HG02571 (cell line): ENCODE measurements around the gene CGNL1.

Experiments
- ATAC-seq: cut with Tn5 transposase; IDR thresholded peaks from one replicate; pipeline ENCODE4 v1.9.1; 2021; ENCODE audit warnings: mild to moderate bottlenecking, moderate library complexity; ENCODE audit not compliant: unreplicated experiment

The CGNL1 gene

DNA sequence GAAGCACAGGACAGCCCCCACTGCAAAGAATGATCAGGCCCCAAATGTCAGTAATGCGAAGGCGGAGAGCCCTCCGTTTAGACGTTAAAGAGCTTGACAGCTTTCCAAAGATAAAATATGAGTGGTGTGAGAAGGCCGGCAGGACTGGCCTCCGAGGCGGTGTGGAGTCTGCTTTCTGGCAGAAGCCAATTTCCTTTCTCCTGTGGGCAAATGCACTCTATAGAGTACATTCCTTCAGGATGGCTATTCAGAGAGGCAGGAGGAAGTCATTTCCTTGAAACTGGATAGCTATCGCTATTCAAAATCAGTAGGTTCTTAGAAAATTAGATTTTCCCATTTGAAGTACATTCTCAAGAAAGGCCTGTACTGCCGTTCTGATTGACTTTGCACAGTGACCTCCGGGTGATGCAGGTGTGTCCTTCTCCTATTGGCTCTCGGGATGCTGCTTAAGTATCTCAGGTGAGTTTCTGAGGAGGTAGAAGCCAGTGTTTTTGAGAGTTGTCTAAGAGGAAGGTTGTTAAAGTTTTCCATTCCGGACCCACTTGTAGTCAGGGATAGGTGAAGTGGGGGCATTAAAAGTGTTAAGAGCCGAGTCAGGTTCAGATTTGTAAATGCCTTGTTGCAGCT lies 142.6 kb downstream of the CGNL1 start:
- ATAC-seq: no peak

DNA sequence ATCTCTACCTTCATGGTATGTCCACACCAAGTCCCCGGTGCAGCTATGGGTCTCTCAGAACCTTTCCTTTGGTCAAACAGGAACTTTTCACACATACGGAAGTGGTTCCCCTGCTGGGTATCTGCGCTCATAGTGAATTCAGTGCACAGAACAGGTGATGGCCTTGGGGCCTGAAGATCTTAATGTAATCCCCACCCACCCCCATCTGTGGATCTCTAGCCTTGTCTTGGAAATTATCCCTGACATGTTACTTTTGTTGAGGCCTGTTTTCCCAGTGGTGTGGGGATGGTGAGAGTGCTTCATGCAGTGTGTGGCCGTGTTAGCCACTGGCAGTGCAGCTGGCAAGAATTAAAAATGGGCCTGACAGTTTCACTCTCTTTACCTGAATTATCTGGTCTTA lies 143.5 kb downstream of the CGNL1 start:
- no peak for ATAC-seq

DNA sequence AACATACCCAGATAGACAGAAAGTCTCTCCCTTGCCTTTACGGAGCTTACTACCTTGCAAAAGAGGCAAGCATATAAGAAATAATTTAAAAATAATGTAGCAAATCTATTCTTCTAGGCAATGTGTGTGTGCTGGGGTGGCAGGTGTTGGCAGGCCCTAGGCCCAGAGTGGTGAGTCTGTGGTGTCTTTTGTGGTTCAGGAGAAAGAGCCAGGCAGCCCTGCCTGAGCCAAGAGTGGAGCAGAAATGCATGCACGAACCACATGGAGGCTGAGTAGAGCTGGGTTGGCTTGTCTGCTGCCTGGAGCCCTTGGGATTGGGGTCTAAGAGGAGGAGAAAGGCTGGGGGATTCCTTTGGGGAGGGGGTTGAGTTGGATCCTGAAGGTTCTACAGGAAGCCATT lies 145.2 kb downstream of the CGNL1 start:
- no peak for ATAC-seq

- ATAC-seq: no peak
Measured at GRCh38 chr15:57522148-57522547, 145.8 kb downstream of the CGNL1 start.

GRCh38 chr15:57525581-57525980 lies 149.3 kb downstream of the CGNL1 start:
- ATAC-seq: no peak

GRCh38 chr15:57526076-57526475 lies 149.8 kb downstream of the CGNL1 start:
- no peak for ATAC-seq

DNA sequence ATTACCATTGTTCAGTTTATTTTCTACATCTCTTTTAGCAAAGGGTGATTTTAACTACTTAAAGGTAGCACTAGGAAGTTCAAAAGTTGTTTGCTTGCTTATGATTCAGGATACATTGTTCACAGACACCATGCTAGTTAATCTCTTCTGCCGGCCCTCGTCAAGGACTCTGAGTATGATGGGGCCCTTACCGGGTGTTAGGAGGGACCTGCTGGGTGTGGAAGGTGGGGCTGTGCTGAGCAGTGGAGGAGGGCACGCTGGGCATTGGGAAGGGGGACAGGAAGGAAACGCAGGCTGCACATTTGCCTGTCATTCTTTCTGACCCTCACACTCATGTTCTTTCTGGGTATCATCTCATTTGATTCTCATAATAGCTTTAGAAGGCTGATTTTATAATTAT lies 150.3 kb downstream of the CGNL1 start:
- ATAC-seq: no peak

DNA sequence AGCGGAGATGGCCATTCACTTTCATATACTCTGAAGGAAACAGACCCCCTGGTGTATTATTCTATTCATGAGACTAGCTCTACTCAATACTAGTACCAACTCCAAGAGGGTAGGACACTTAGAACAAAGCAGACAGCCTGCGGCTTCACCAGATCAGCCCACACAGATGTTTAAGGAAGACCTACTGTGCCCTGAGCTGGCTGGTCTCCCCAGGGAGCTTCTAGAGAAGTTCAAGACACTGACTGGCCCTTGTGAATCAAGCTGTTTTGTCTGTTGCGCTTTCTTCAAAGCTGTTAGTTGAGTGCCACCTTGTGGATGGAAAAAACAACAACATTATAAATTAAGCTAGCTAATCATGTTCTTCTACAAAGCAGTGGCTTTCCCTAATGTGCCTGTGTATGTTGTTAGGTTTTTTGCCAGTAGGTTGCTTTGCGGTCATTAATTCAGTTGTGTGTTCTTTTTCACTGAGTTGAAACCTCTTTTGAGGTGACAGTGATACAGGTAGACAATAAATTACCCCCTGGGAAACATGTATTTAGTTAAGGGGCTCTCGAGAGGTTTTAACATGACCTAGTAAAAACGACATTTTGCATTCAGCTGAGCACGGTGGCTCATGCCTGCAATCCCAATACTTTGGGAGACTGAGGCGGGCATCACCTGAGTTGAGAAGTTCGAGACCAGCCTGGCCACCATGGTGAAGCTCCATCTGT lies 151.2 kb downstream of the CGNL1 start:
- no peak for ATAC-seq

DNA sequence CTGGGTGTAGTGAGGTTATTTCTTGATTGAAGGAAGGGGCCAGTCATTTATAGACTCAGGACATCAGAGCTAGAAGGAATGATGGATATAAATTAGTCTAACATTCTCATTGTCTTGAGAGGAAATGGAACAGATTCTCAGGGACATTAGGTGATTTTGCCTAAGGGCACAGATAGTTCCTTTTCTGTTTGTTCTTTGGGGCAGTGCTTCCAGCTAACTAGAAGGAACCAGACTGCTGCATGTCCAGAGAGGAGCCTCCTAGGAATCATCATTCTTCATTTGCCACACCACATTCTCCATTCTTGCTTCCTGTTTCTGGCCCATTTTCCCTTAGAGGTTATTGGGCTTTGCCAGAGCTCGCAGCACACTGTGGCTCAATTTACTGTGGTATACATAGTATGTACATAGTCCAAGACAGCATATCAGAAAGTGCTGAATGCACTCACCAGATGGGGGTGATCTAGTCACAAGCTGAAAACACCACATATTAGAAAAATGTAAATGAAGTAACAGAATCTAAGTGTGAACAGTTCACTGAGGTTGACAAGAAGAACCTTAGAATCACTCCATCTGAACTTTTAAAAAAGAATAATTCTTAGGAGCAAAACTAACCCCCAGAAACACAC lies 152.7 kb downstream of the CGNL1 start:
- no peak for ATAC-seq

GRCh38 chr15:57529748-57530147 lies 153.4 kb downstream of the CGNL1 start:
- ATAC-seq: no peak

DNA sequence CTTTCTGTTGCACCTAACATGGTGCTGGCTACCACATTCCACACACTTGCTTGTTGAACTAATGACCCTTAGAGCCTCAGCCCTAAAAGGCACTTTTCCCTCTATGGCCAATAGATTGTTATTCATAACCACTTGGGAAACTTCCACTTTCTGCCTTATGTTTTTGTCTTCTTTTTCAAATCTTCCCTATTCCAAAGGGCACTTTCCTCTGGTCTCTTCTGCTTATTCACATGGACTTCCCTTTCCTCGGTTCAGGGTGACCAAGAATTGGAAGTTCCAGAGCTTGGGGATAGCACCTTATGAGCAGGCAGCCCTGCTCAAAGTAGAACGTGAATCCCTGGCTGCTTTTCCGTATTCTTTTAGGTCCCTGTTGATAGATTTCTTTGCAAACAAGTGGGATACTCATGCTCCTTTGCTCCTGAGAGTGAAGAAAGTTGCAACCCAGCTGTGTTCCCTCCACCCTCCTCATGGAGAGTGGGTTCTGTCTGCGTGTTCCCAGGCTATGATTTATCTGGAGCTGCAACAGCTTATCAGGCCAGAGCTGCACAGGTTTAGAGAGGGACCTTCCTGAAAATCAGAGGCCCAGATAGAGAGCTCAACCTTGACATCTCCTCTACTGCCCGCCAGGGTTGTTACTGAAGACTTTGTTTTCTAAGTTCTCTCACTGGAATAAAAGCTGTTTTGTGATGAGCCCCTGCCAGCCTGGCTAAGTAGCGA lies 156.6 kb downstream of the CGNL1 start:
- ATAC-seq: no peak

- ATAC-seq: no peak
Measured at GRCh38 chr15:57533448-57533799, 157.1 kb downstream of the CGNL1 start.

DNA sequence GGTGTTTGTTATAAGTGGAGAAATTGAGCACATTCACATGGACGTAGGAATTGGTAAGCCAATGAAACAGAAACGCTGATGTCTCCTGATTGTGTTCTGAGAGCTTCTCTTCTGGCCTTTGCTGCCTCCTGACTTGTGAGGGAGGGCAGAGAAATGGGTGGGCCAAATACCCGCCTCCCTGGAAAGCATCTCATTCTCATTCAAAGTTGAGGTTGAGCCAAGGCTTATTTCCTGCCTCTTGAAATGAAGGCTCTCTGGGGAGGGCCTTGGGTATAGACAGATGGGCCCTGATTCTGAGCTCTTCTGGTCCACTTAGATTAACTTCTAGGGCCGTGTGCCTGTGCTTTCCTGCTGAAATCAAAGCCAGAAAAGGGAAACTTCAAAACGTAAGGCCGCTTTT lies 158.0 kb downstream of the CGNL1 start:
- no peak for ATAC-seq

DNA sequence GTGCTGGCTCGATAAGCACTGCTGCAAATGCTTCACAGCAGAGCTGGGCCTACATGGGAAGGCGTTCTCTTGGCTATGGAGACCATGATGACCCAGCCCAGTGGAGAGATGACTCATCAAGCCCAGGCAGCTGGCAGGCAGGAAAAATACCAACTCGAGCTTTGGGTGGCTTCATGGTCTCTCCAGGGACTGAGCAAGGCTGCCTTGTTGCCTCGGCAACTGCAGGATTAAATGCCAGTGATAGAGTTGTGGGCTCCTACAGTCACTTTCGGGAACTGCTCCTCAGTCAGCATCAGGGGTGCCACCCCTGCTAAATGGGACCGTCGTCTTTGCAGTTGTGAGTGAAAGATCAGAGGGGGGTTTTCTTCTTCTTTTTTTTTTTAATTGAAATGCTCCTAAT lies 160.8 kb downstream of the CGNL1 start:
- ATAC-seq: no peak

- ATAC-seq: no peak
Measured at GRCh38 chr15:57537488-57538264, 161.4 kb downstream of the CGNL1 start.

GRCh38 chr15:57538265-57538529 lies 161.9 kb downstream of the CGNL1 start:
- ATAC-seq: no peak

- no peak for ATAC-seq
Measured at GRCh38 chr15:57538821-57539220, 162.5 kb downstream of the CGNL1 start.

DNA sequence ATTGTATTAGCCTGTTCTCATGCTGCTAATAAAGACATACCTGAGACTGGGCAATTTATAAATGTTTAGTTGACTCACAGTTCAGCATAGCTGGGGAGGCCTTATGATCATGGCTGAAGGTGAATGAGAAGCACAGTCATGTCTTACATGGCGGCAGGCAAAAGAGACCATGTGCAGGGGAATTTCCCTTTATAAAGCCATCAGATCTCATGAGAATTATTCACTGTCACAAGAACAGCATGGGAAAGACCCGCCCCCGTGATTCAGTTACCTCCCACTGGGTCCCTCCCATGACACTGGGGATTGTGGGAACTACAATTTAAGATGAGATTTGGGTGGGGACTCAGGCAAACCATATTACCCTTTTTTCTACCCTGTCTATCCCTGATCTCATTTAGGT lies 163.9 kb downstream of the CGNL1 start:
- ATAC-seq: no peak

GRCh38 chr15:57540736-57541135 lies 164.4 kb downstream of the CGNL1 start:
- peak; percentile 76 for ATAC-seq

GRCh38 chr15:57541271-57541670 lies 165.0 kb downstream of the CGNL1 start:
- no peak for ATAC-seq

DNA sequence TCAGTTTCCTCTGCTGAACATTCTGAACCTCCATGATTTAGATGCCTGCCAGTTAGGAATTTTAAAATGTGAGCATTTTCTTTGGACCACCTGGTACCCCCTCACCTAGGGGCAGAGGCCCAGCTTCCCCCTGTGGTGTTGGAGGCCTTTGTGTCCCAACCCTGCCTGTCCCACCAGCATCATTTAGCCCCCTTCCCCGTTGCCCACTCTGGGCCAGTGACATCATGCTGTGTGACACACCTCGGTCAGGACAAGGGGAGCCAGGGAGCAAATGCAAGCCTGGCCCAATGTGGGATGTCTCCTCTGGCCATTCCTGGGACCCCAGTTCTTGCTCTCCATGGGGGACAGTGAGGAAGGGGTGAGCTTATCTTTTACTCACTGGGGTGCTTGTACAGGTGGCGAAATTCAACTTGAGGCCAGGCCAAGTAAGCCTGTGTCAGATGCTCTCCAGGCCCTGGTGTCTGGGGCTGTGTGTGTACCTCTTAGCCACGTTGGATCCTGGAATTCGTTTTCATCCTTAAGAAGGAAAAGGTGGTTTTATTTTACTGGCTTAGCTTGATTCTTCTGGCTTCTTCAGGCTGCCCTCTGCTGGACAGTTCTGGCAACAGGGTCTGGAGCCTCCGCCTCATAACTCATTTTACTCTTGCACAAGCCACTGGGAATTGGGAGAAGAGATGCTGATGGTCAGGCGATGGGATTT lies 165.7 kb downstream of the CGNL1 start:
- no peak for ATAC-seq
